ENCODE measurements around the gene SLC35F6. TPM values are rescaled to one million over a fixed set of nuclear protein-coding genes. Genes with fewer than 3 reads are reported as not detected.

SLC35F6 gene
- total and polyA plus RNA-seq, 9 of the 15 experiments (the other 6 are each of a cell fraction or from before 2014, with no cell fraction given): 11.9 to 47.3 (median 22.5) TPM

DNA sequence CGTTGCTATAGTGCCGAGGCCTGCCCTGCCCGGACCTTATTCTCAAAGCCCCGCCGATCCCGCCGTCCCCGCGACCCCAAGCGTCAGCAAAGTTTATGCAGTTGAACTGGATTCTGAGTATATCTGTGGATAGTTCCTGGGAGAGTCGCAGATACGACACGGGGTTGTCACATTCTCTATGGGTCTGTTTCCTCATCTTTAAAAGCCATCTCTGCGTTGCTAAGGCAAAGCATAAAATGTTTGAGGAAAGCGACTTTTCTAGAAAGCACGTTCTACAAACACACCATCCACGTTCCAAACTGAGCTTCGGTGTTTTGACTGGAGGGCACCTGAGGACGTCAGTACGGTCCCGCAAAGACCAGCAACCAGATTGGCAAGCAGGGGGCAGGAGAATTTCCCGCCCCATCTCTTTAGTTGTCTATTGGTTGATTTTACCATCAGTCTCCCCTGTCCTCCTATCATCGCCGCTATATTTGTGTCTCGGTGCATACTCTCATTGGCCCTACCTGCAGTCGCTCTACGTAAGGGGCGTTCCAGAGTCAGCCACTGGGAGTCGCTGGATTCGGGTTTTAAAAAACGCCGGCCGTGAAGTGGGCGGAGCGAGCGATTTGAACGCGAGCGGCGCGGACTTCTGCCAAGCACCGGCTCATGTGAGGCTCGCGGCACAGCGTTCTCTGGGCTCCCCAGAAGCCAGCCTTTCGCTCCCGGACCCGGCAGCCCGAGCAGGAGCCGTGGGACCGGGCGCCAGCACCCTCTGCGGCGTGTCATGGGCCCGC lies 21.5 kb downstream of the SLC35F6 start, which contains the start of gene CENPA (continued):
- TF ChIP-seq ZKSCAN1 (IDR thresholded peaks at IDR 0.05; ENCODE audit: low read depth, low read length) (0 out of 2 replicates have a peak, but pooled peaks have one; percentile 10), HEY1 (CRISPR knock-in tag; IDR thresholded peaks at IDR 0.05; ENCODE audit: borderline replicate concordance) (no peak), RBM39 (optimal IDR thresholded peaks at IDR 0.05; ENCODE audit: low read depth, low read length) (no peak), KAT7 (CRISPR knock-in tag; IDR thresholded peaks at IDR 0.05; ENCODE audit: borderline replicate concordance) (peak; percentile 85; the same call in 1 of the 2 replicates), NR3C1 (CRISPR knock-in tag; IDR thresholded peaks at IDR 0.05) (no peak), RBM15 (IDR thresholded peaks at IDR 0.05; ENCODE audit: insufficient read depth, low read length) (no peak), TAF1 (IDR thresholded peaks at IDR 0.05; ENCODE audit: control insufficient read depth, extremely low read depth, insufficient read depth, low read length, severe bottlenecking) (peak; percentile 90), CTBP1 (IDR thresholded peaks at IDR 0.05; ENCODE audit: borderline replicate concordance) (peak; percentile 10; the same call in 1 of the 2 replicates), U2AF1 (optimal IDR thresholded peaks at IDR 0.05; ENCODE audit: low read depth, low read length) (peak; percentile 62), TAF9B (IDR thresholded peaks at IDR 0.05; ENCODE audit: partially characterized antibody) (peak; percentile 37), RBM25 (IDR thresholded peaks at IDR 0.05; ENCODE audit: low read depth, low read length, severe bottlenecking) (peak; percentile 98), NR2C1 (IDR thresholded peaks at IDR 0.05) (peak; percentile 48; the same call in 1 of the 2 replicates), NR2C1 (tag; IDR thresholded peaks at IDR 0.05) (peak; percentile 67), GABPB1 (CRISPR knock-in tag; IDR thresholded peaks at IDR 0.05) (peak; percentile 55; the same call in 1 of the 2 replicates), CXXC5 (CRISPR knock-in tag; IDR thresholded peaks at IDR 0.05) (peak; percentile 95), SMAD3 (CRISPR knock-in tag; conservative IDR thresholded peaks at IDR 0.05) (0 out of 2 replicates have a peak, but pooled peaks have one; percentile 40), ZNF324 (CRISPR knock-in tag; IDR thresholded peaks at IDR 0.05) (no peak), ZNF444 (CRISPR knock-in tag; IDR thresholded peaks at IDR 0.05) (no peak)
- TF ChIP-seq, protein P1, sequence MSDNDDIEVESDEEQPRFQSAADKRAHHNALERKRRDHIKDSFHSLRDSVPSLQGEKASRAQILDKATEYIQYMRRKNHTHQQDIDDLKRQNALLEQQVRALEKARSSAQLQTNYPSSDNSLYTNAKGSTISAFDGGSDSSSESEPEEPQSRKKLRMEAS (CRISPR knock-in tag; IDR thresholded peaks at IDR 0.05): peak; percentile 85
- TF ChIP-seq, protein P2, sequence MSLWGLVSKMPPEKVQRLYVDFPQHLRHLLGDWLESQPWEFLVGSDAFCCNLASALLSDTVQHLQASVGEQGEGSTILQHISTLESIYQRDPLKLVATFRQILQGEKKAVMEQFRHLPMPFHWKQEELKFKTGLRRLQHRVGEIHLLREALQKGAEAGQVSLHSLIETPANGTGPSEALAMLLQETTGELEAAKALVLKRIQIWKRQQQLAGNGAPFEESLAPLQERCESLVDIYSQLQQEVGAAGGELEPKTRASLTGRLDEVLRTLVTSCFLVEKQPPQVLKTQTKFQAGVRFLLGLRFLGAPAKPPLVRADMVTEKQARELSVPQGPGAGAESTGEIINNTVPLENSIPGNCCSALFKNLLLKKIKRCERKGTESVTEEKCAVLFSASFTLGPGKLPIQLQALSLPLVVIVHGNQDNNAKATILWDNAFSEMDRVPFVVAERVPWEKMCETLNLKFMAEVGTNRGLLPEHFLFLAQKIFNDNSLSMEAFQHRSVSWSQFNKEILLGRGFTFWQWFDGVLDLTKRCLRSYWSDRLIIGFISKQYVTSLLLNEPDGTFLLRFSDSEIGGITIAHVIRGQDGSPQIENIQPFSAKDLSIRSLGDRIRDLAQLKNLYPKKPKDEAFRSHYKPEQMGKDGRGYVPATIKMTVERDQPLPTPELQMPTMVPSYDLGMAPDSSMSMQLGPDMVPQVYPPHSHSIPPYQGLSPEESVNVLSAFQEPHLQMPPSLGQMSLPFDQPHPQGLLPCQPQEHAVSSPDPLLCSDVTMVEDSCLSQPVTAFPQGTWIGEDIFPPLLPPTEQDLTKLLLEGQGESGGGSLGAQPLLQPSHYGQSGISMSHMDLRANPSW (CRISPR knock-in tag; IDR thresholded peaks at IDR 0.05): 0 out of 2 replicates have a peak, but pooled peaks have one; percentile 41
- TF ChIP-seq, protein P3, sequence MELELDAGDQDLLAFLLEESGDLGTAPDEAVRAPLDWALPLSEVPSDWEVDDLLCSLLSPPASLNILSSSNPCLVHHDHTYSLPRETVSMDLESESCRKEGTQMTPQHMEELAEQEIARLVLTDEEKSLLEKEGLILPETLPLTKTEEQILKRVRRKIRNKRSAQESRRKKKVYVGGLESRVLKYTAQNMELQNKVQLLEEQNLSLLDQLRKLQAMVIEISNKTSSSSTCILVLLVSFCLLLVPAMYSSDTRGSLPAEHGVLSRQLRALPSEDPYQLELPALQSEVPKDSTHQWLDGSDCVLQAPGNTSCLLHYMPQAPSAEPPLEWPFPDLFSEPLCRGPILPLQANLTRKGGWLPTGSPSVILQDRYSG (tag; conservative IDR thresholded peaks at IDR 0.05; ENCODE audit: low read depth): peak; percentile 54; the same call in 1 of the 2 replicates

Measured in K562 (cell line).